ENCODE measurements around the gene SH3BP2.

SH3BP2 gene, protein sequence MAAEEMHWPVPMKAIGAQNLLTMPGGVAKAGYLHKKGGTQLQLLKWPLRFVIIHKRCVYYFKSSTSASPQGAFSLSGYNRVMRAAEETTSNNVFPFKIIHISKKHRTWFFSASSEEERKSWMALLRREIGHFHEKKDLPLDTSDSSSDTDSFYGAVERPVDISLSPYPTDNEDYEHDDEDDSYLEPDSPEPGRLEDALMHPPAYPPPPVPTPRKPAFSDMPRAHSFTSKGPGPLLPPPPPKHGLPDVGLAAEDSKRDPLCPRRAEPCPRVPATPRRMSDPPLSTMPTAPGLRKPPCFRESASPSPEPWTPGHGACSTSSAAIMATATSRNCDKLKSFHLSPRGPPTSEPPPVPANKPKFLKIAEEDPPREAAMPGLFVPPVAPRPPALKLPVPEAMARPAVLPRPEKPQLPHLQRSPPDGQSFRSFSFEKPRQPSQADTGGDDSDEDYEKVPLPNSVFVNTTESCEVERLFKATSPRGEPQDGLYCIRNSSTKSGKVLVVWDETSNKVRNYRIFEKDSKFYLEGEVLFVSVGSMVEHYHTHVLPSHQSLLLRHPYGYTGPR

DNA sequence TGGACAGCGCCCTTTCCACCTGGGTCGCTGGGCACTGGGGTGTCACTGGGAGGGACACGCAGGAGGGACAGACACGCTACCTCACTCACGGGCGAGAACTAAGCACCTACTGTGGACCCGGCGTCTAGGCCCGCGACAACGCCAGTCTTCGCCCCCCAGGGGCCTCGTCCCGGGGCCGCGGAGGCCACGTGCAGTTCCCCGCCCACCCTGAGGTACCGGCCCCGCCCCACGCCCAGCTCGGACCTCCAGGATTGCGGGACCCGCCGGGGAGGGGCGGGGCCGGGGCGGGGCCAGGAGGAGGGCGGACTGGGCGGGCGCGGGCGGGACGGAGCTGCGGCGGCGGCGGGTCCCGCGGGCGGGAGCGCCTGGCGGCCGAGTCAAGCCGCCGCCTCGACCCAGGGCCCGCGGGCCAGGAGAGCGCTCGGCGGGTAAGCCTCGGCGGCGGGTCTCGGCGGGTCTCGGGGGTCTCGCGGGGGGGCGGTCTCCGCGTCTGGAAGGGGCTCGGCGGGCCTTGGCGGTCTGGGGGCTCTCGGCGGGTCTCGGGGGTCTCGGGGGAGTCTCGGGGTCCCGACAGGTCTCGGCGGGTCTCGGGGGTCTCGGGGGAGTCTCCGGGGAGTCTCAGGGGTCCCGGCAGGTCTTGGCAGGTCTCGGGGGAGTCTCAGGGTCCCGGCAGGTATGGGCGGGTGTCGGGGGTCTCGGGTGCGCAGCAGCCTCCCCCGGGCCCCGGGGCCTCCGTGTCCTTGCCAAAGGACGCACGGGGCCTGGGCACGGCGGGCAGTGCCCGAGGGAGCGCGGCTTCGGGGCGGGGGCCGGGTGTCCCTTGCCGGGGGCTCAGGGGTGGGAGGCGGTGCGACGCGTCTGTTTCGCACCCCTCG, at the start of gene SH3BP2:
TSS of gene SH3BP2 (plus strand) at position 375 of the 875 bp plus-strand sequence. CDS start 27,533 bp downstream, outside the sequence.
- peak; percentile 73 for DNase-seq (ENCODE audit: extremely low read depth, insufficient read length)
- peak within 1 kb of the TSS; percentile 61 for H3K4me3 ChIP-seq (replicated peaks; ENCODE audit: low read depth, low read length)
- H3K27me3 ChIP-seq (replicated peaks; ENCODE audit: control insufficient read depth, insufficient read depth, low read length): no peaks in the 10 kb centered on the region
- no peaks in the 10 kb centered on the region for H3K36me3 ChIP-seq (ENCODE audit: control insufficient read depth, insufficient read depth, low read length)
- TF ChIP-seq, protein P1, sequence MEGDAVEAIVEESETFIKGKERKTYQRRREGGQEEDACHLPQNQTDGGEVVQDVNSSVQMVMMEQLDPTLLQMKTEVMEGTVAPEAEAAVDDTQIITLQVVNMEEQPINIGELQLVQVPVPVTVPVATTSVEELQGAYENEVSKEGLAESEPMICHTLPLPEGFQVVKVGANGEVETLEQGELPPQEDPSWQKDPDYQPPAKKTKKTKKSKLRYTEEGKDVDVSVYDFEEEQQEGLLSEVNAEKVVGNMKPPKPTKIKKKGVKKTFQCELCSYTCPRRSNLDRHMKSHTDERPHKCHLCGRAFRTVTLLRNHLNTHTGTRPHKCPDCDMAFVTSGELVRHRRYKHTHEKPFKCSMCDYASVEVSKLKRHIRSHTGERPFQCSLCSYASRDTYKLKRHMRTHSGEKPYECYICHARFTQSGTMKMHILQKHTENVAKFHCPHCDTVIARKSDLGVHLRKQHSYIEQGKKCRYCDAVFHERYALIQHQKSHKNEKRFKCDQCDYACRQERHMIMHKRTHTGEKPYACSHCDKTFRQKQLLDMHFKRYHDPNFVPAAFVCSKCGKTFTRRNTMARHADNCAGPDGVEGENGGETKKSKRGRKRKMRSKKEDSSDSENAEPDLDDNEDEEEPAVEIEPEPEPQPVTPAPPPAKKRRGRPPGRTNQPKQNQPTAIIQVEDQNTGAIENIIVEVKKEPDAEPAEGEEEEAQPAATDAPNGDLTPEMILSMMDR (IDR thresholded peaks at IDR 0.05; ENCODE audit: insufficient read depth, low read length, poor library complexity, severe bottlenecking): no peak

DNA sequence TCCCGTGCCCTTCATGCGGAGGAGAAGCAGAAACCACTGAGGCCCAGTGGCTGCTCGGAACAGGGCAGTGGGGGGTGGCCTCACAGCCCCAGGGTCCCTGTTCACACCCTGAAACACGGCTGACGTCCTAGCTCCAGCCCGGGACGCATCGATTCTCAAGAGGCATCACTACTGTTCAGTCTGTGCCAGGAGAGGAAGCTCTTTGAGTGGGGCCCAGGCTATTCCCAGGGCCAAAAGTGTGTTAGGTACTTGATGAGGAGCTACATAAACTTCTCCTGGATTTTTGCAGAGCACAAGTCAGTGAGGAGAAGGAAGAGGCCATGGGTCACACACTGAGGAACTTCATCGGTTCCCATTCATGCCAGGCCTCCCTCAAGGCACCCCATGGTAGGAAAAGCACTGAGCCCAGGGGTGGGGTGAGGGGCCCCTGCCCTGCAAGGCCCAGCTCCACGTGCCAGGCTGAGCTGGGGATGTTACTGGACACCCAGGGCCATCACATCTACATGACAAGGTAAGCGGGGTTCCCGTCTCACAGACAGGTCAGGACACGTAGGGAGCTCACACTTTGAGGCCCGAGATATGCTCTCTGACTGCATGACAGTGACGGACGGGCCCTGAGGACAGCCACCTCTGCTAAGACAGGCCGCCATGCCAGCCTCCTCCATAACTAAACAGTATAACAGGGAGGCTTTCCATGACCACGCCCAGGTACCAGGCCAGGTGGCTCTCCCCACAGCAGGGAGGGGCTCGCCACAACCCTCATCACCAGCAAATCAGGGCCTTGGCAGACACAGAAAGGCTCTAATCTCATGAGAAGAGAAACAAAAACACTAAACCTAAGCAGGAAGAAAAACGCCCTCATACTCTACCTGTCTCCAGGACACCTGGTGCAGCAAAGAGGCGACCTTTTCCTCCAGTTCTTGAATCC, 49.1 kb upstream of the SH3BP2 start:
- no peak for DNase-seq (ENCODE audit: extremely low read depth, insufficient read length)
- Histone ChIP-seq H3K36me3 (ENCODE audit: control insufficient read depth, insufficient read depth, low read length) (peaks cover 46% of the 10 kb centered on the region), H3K4me3 (replicated peaks; ENCODE audit: low read depth, low read length) (no peak overlapping the region), H3K27me3 (replicated peaks; ENCODE audit: control insufficient read depth, insufficient read depth, low read length) (no peaks in the 10 kb centered on the region)
- TF ChIP-seq, protein P1 (IDR thresholded peaks at IDR 0.05; ENCODE audit: insufficient read depth, low read length, poor library complexity, severe bottlenecking): no peak

DNA sequence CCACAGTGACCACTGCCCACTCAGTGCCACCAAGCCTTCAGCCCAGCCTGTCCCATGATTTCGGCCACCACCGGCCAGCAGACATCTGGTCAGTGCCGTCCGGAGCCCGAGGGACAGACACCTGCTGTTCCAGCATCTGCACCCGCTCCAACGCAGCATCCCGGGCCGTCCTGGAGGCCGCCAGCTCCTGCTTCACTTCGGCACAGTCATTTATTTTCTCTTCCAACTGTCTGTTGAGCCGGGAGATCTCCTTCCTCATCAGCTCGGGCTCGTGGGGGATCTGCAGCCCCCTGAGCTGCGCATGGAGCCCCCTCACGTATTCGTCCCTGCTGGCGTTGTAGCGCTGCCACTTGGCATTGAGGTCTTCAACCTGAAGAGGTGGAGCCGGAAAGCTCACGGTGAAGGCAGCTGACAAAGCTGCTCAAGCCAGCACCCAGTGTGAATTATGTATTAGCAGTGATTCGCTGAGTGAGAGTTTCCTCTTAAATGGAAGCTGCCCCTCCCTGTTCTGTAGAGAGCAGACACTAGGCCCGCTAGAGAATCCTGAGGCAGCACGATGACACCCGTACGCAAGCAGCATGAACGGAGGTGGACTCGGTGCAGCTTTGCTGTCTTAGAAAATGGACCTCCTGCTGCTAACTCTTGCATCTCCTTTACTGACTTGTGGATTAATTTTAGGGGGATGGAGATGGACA, 48.2 kb upstream of the SH3BP2 start:
- TF ChIP-seq, protein P1 (IDR thresholded peaks at IDR 0.05; ENCODE audit: insufficient read depth, low read length, poor library complexity, severe bottlenecking): no peak
- H3K4me3 ChIP-seq (replicated peaks; ENCODE audit: low read depth, low read length): no peak overlapping the region
- peaks cover 46% of the 10 kb centered on the region for H3K36me3 ChIP-seq (ENCODE audit: control insufficient read depth, insufficient read depth, low read length)
- DNase-seq (ENCODE audit: extremely low read depth, insufficient read length): no peak
- H3K27me3 ChIP-seq (replicated peaks; ENCODE audit: control insufficient read depth, insufficient read depth, low read length): no peaks in the 10 kb centered on the region

DNA sequence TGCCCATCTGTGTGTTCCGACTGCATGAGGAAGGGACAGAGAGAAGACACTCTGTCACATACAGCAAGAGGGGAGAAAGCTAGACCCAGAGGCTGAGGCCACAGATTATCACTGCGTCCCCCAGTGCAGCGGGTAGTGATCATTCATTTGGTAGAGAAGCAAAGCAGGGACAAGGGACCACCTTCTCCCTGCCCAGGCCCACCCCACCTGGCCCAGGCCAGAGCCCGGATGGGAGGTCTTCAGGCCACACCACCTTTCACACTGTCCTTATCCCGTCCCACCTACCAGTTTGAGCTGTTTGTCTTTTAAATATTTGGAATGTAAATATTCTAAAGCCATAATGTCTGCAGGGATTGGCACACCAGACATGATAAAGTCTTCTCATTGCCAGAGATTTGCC, 47.4 kb upstream of the SH3BP2 start:
- Histone ChIP-seq H3K36me3 (ENCODE audit: control insufficient read depth, insufficient read depth, low read length) (peaks cover 46% of the 10 kb centered on the region), H3K27me3 (replicated peaks; ENCODE audit: control insufficient read depth, insufficient read depth, low read length) (no peaks in the 10 kb centered on the region), H3K4me3 (replicated peaks; ENCODE audit: low read depth, low read length) (peak overlapping the region; percentile 29)
- TF ChIP-seq, protein P1 (IDR thresholded peaks at IDR 0.05; ENCODE audit: insufficient read depth, low read length, poor library complexity, severe bottlenecking): no peak
- no peak for DNase-seq (ENCODE audit: extremely low read depth, insufficient read length)
